HEK293 (cell line): ENCODE results near the gene GRIPAP1.

Experiments used
- CTCF ChIA-PET: fragments of 350-600 bp; formaldehyde crosslinking; extraction: SDS; loops from one replicate; lab custom pipeline; 2021; ENCODE audit warnings: antibody characterized with exemption; lab: Yijun Ruan, JAX
- POLR2A ChIA-PET: fragments of 300-600 bp; formaldehyde crosslinking; extraction: SDS; loops from one replicate; lab custom pipeline; 2020; ENCODE audit warnings: antibody characterized with exemption, inconsistent platforms; lab: Yijun Ruan, JAX
- H3K27ac ChIP-seq: fragments of 200-500 bp; sonication (Bioruptor generic); 2 replicates; pipeline ENCODE4 v1.5.1; 2014; ENCODE audit warnings: low read depth, low read length, control low read depth, inconsistent platforms; ENCODE audit errors: extremely low read depth
- H3K36me3 ChIP-seq, 2 experiments: fragments of 200-500 bp in 1 of 2; sonication (Bioruptor generic) in 1 of 2; 1 replicate in 1 of 2; 2 replicates in 1 of 2; pipeline ENCODE4 v1.5.1; 2014 to 2017; ENCODE audit warnings: inconsistent platforms in 2 of 2, low read length in 2 of 2; ENCODE audit not compliant: control insufficient read depth in 2 of 2, insufficient read depth in 1 of 2
- H3K4me1 ChIP-seq: fragments of 200-500 bp; sonication (Bioruptor generic); 2 replicates; pipeline ENCODE4 v1.5.1; 2014; ENCODE audit warnings: mild to moderate bottlenecking, low read length, inconsistent platforms; ENCODE audit not compliant: control insufficient read depth, insufficient read depth
- H3K4me3 ChIP-seq: 2 replicates; pipeline ENCODE4 v1.5.1; 2011; ENCODE audit warnings: low read depth, mild to moderate bottlenecking, control low read depth, low read length, moderate library complexity
- H3K9me3 ChIP-seq: fragments of 200-500 bp; sonication (Bioruptor generic); 2 replicates; pipeline ENCODE4 v1.5.1; 2014; ENCODE audit warnings: low read depth, low read length, inconsistent platforms; ENCODE audit not compliant: control insufficient read depth, insufficient read depth
- EGR2 ChIP-seq: fragments of 450-650 bp; formaldehyde crosslinking; IDR thresholded peaks from 2 replicates; pipeline ENCODE4 v1.5.1; 2016; ENCODE audit warnings: low read depth, missing biosample characterization, missing genetic modification characterization
- GLIS2 ChIP-seq: fragments of 450-650 bp; formaldehyde crosslinking; IDR thresholded peaks from 2 replicates; pipeline ENCODE4 v1.5.1; 2016; ENCODE audit warnings: missing biosample characterization, missing genetic modification characterization
- KLF7 ChIP-seq: fragments of 450-650 bp; formaldehyde crosslinking; IDR thresholded peaks from 2 replicates; pipeline ENCODE4 v1.5.1; 2016; ENCODE audit warnings: missing biosample characterization, missing genetic modification characterization, borderline replicate concordance
- REPIN1 ChIP-seq: fragments of 450-650 bp; formaldehyde crosslinking; IDR thresholded peaks from 2 replicates; pipeline ENCODE4 v1.5.1; 2017; ENCODE audit warnings: missing biosample characterization, missing genetic modification characterization, low read depth
- WT1 ChIP-seq: fragments of 450-650 bp; formaldehyde crosslinking; IDR thresholded peaks from 2 replicates; pipeline ENCODE4 v1.5.1; 2016; ENCODE audit warnings: missing biosample characterization, missing genetic modification characterization
- ZBTB1 ChIP-seq: fragments of 450-650 bp; formaldehyde crosslinking; IDR thresholded peaks from 2 replicates; pipeline ENCODE4 v1.5.1; 2016; ENCODE audit warnings: missing biosample characterization, missing genetic modification characterization
- ZFHX2 ChIP-seq: fragments of 450-650 bp; formaldehyde crosslinking; conservative IDR thresholded peaks from 2 replicates; pipeline ENCODE4 v1.5.1; 2016; ENCODE audit warnings: missing biosample characterization, missing genetic modification characterization
- ZFP41 ChIP-seq: fragments of 450-650 bp; formaldehyde crosslinking; IDR thresholded peaks from 2 replicates; pipeline ENCODE4 v1.5.1; 2016; ENCODE audit warnings: missing biosample characterization, missing genetic modification characterization, borderline replicate concordance
- ZNF112 ChIP-seq: fragments of 450-650 bp; formaldehyde crosslinking; IDR thresholded peaks from 2 replicates; pipeline ENCODE4 v1.5.0; 2017; ENCODE audit warnings: missing biosample characterization, missing genetic modification characterization
- ZNF138 ChIP-seq: fragments of 450-650 bp; formaldehyde crosslinking; IDR thresholded peaks from 2 replicates; pipeline ENCODE4 v1.5.1; 2016; ENCODE audit warnings: missing biosample characterization, missing genetic modification characterization, borderline replicate concordance
- ZNF146 ChIP-seq: fragments of 450-650 bp; formaldehyde crosslinking; IDR thresholded peaks from 2 replicates; pipeline ENCODE4 v1.5.1; 2016; ENCODE audit warnings: missing biosample characterization, missing genetic modification characterization
- ZNF155 ChIP-seq: fragments of 450-650 bp; formaldehyde crosslinking; IDR thresholded peaks from 2 replicates; pipeline ENCODE4 v1.5.1; 2016; ENCODE audit warnings: missing biosample characterization, missing genetic modification characterization
- ZNF19 ChIP-seq: fragments of 450-650 bp; formaldehyde crosslinking; IDR thresholded peaks from 2 replicates; pipeline ENCODE4; 2016; ENCODE audit warnings: missing biosample characterization, missing genetic modification characterization, low read depth
- ZNF221 ChIP-seq: fragments of 450-650 bp; formaldehyde crosslinking; IDR thresholded peaks from 2 replicates; pipeline ENCODE4 v1.5.1; 2017; ENCODE audit warnings: missing biosample characterization, missing genetic modification characterization, borderline replicate concordance
- ZNF23 ChIP-seq: fragments of 450-650 bp; formaldehyde crosslinking; IDR thresholded peaks from 2 replicates; pipeline ENCODE4 v1.5.1; 2016; ENCODE audit warnings: missing biosample characterization, missing genetic modification characterization, borderline replicate concordance
- ZNF335 ChIP-seq: fragments of 450-650 bp; formaldehyde crosslinking; conservative IDR thresholded peaks from 2 replicates; pipeline ENCODE4 v1.5.1; 2016; ENCODE audit warnings: missing biosample characterization, missing genetic modification characterization
- ZNF510 ChIP-seq: fragments of 450-650 bp; formaldehyde crosslinking; IDR thresholded peaks from 2 replicates; pipeline ENCODE4 v1.5.1; 2018; ENCODE audit warnings: mild to moderate bottlenecking, missing genetic modification characterization, missing biosample characterization; ENCODE audit not compliant: insufficient replicate concordance
- ZNF629 ChIP-seq: fragments of 450-650 bp; formaldehyde crosslinking; IDR thresholded peaks from 2 replicates; pipeline ENCODE4 v1.5.1; 2017; ENCODE audit warnings: missing biosample characterization, missing genetic modification characterization
- ZNF747 ChIP-seq: fragments of 450-650 bp; formaldehyde crosslinking; IDR thresholded peaks from 2 replicates; pipeline ENCODE4 v1.5.1; 2016; ENCODE audit warnings: missing biosample characterization, missing genetic modification characterization
- TF ChIP-seq, protein P1 (sequence below): fragments of 450-650 bp; formaldehyde crosslinking; IDR thresholded peaks from 2 replicates; pipeline ENCODE4 v1.5.1; 2016; ENCODE audit warnings: missing biosample characterization, missing genetic modification characterization
- TF ChIP-seq, protein P2 (sequence below): fragments of 450-650 bp; formaldehyde crosslinking; IDR thresholded peaks from 2 replicates; pipeline ENCODE4 v1.5.1; 2016; ENCODE audit warnings: missing biosample characterization, missing genetic modification characterization
- TF ChIP-seq, protein P3 (sequence below): fragments of 450-650 bp; formaldehyde crosslinking; IDR thresholded peaks from 2 replicates; pipeline ENCODE4 v1.5.1; 2016; ENCODE audit warnings: missing biosample characterization, missing genetic modification characterization, borderline replicate concordance
- TF ChIP-seq, protein P4 (sequence below): fragments of 450-650 bp; formaldehyde crosslinking; IDR thresholded peaks from 2 replicates; pipeline ENCODE4 v1.5.1; 2016; ENCODE audit warnings: missing biosample characterization, missing genetic modification characterization, borderline replicate concordance

GRIPAP1 gene

DNA sequence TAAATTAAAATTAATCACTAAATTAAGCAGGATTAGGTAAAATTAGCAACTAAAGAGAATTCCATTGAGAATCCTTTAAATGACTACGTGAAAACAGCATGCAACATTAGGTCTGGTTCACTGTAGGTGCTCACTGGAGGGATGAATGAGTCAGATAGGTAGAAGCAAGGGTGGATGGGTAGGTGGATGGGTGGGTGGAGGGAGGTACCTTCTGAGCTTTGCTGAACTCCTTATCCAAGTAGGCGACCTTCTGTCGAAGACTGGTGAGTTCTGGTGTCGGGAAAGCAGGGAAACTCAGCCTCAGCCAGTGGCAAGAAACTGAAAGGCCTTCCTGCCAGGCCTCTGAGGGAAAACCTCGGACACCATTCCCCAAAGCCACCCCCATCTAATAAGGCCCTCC is 3.0 kb downstream of the GRIPAP1 start:
- H3K9me3 ChIP-seq, result no peaks in the 10 kb centered on the region
- peaks cover 11 to 50% of the 10 kb centered on the region in 2 experiments for H3K36me3 ChIP-seq
- no peak overlapping the region for H3K4me3 ChIP-seq
- TF ChIP-seq KLF7 (tag by site-specific recombination), result no peak
- no peak for TF ChIP-seq ZBTB1 (tag by site-specific recombination)
- TF ChIP-seq ZFP41 (tag by site-specific recombination), result no peak
- TF ChIP-seq ZFHX2 (tag by site-specific recombination), result peak; percentile 85
- TF ChIP-seq ZNF138, result no peak
- TF ChIP-seq, protein P1, sequence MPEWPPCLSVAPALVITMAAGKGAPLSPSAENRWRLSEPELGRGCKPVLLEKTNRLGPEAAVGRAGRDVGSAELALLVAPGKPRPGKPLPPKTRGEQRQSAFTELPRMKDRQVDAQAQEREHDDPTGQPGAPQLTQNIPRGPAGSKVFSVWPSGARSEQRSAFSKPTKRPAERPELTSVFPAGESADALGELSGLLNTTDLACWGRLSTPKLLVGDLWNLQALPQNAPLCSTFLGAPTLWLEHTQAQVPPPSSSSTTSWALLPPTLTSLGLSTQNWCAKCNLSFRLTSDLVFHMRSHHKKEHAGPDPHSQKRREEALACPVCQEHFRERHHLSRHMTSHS (tag by site-specific recombination), result no peak
- TF ChIP-seq ZNF146, result no peak
- peak; percentile 86 for TF ChIP-seq EGR2 (tag by site-specific recombination)
- no peak for TF ChIP-seq ZNF23 (tag by site-specific recombination)
- no peak for TF ChIP-seq REPIN1 (tag by site-specific recombination)
- no peak for TF ChIP-seq ZNF221 (tag by site-specific recombination)
- TF ChIP-seq ZNF747 (tag by site-specific recombination), result no peak
- TF ChIP-seq ZNF19 (tag by site-specific recombination), result no peak
- no peaks in the 10 kb centered on the region for H3K4me1 ChIP-seq
- POLR2A ChIA-PET, result interaction anchor here (0.9 kb wide), 1 partner anchor 192 kb away, joined by 3 read pairs; no protein-coding TSS in a partner anchor
- H3K27ac ChIP-seq, result no peak overlapping the region
- CTCF ChIA-PET, result interaction anchor here (0.9 kb wide), 1 partner anchor 45 kb away, joined by 3 read pairs; no protein-coding TSS in a partner anchor

DNA sequence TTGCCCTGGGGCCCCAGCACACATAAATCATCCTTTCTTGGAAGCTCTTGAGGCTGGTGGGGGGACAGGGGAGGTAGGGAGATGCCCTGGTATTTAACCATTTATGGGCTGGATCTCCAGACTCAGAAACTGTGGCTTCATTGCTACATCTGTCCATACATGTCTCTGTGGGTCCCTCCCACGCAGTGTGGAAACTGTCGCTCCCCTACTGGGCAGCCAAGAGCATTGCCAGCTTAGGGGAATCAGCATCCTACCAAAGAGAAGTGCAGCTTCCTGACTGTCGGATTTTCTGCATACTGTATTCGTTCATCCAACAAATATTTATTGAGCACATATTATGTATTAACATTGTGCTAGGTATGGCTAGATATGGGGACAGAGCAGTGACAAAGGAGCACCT is 3.7 kb downstream of the GRIPAP1 start:
- Histone ChIP-seq H3K36me3 (peaks cover 11 to 56% of the 10 kb centered on the region in 2 experiments), H3K4me1 (no peaks in the 10 kb centered on the region), H3K9me3 (no peaks in the 10 kb centered on the region), H3K27ac (no peak overlapping the region), H3K4me3 (no peak overlapping the region)
- ChIA-PET POLR2A (no interaction called here), CTCF (no interaction called here)
- no peak for TF ChIP-seq ZNF155 (tag by site-specific recombination)
- TF ChIP-seq, protein P2, sequence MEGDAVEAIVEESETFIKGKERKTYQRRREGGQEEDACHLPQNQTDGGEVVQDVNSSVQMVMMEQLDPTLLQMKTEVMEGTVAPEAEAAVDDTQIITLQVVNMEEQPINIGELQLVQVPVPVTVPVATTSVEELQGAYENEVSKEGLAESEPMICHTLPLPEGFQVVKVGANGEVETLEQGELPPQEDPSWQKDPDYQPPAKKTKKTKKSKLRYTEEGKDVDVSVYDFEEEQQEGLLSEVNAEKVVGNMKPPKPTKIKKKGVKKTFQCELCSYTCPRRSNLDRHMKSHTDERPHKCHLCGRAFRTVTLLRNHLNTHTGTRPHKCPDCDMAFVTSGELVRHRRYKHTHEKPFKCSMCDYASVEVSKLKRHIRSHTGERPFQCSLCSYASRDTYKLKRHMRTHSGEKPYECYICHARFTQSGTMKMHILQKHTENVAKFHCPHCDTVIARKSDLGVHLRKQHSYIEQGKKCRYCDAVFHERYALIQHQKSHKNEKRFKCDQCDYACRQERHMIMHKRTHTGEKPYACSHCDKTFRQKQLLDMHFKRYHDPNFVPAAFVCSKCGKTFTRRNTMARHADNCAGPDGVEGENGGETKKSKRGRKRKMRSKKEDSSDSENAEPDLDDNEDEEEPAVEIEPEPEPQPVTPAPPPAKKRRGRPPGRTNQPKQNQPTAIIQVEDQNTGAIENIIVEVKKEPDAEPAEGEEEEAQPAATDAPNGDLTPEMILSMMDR (tag by site-specific recombination), result no peak
- no peak for TF ChIP-seq ZNF335 (tag by site-specific recombination)
- TF ChIP-seq, protein P3, sequence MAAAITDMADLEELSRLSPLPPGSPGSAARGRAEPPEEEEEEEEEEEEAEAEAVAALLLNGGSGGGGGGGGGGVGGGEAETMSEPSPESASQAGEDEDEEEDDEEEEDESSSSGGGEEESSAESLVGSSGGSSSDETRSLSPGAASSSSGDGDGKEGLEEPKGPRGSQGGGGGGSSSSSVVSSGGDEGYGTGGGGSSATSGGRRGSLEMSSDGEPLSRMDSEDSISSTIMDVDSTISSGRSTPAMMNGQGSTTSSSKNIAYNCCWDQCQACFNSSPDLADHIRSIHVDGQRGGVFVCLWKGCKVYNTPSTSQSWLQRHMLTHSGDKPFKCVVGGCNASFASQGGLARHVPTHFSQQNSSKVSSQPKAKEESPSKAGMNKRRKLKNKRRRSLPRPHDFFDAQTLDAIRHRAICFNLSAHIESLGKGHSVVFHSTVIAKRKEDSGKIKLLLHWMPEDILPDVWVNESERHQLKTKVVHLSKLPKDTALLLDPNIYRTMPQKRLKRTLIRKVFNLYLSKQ (tag by site-specific recombination), result no peak
- no peak for TF ChIP-seq ZNF112 (tag by site-specific recombination)
- no peak for TF ChIP-seq ZNF510 (tag by site-specific recombination)
- TF ChIP-seq GLIS2 (tag by site-specific recombination), result no peak
- TF ChIP-seq, protein P4, sequence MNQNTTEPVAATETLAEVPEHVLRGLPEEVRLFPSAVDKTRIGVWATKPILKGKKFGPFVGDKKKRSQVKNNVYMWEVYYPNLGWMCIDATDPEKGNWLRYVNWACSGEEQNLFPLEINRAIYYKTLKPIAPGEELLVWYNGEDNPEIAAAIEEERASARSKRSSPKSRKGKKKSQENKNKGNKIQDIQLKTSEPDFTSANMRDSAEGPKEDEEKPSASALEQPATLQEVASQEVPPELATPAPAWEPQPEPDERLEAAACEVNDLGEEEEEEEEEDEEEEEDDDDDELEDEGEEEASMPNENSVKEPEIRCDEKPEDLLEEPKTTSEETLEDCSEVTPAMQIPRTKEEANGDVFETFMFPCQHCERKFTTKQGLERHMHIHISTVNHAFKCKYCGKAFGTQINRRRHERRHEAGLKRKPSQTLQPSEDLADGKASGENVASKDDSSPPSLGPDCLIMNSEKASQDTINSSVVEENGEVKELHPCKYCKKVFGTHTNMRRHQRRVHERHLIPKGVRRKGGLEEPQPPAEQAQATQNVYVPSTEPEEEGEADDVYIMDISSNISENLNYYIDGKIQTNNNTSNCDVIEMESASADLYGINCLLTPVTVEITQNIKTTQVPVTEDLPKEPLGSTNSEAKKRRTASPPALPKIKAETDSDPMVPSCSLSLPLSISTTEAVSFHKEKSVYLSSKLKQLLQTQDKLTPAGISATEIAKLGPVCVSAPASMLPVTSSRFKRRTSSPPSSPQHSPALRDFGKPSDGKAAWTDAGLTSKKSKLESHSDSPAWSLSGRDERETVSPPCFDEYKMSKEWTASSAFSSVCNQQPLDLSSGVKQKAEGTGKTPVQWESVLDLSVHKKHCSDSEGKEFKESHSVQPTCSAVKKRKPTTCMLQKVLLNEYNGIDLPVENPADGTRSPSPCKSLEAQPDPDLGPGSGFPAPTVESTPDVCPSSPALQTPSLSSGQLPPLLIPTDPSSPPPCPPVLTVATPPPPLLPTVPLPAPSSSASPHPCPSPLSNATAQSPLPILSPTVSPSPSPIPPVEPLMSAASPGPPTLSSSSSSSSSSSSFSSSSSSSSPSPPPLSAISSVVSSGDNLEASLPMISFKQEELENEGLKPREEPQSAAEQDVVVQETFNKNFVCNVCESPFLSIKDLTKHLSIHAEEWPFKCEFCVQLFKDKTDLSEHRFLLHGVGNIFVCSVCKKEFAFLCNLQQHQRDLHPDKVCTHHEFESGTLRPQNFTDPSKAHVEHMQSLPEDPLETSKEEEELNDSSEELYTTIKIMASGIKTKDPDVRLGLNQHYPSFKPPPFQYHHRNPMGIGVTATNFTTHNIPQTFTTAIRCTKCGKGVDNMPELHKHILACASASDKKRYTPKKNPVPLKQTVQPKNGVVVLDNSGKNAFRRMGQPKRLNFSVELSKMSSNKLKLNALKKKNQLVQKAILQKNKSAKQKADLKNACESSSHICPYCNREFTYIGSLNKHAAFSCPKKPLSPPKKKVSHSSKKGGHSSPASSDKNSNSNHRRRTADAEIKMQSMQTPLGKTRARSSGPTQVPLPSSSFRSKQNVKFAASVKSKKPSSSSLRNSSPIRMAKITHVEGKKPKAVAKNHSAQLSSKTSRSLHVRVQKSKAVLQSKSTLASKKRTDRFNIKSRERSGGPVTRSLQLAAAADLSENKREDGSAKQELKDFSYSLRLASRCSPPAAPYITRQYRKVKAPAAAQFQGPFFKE (tag by site-specific recombination), result no peak
- no peak for TF ChIP-seq ZNF629 (tag by site-specific recombination)
- no peak for TF ChIP-seq WT1 (tag by site-specific recombination)
